GM18951 (cell line): Measurements from ENCODE around the gene ITGAD.

Experiments
- POLR2A ChIP-seq: IDR thresholded peaks from 4 replicates; pipeline ENCODE4 v1.6.1; 2011; ENCODE audit warnings: mild to moderate bottlenecking; ENCODE audit not compliant: insufficient read length, insufficient read depth; ENCODE audit errors: extremely low read depth
- in situ Hi-C: fragments of 300-500 bp; cut with MboI; formaldehyde crosslinking; loops from one replicate; pipeline ENCODE4 v1.12.0; 2022; ENCODE audit warnings: low sequenced_read_pairs, mixed read lengths, inconsistent platforms; ENCODE audit not compliant: unreplicated experiment

The ITGAD gene

GRCh38 chr16:31467858-31468257 is 74.7 kb downstream of the ITGAD start:
- in situ Hi-C loops, result loop anchor here (25.0 kb wide), 1 partner anchor 394 kb away; the partner anchor contains the start of gene ZNF267
- no peak for TF ChIP-seq POLR2A

GRCh38 chr16:31470615-31471014 is 77.5 kb downstream of the ITGAD start:
- no peak for TF ChIP-seq POLR2A
- in situ Hi-C loops, result loop anchor here (25.0 kb wide), 1 partner anchor 392 kb away; the partner anchor contains the start of gene ZNF267

GRCh38 chr16:31471241-31471874 is 78.2 kb downstream of the ITGAD start:
- no peak for TF ChIP-seq POLR2A
- in situ Hi-C loops, result loop anchor here (25.0 kb wide), 1 partner anchor 391 kb away; the partner anchor contains the start of gene ZNF267

- in situ Hi-C loops, result loop anchor here (25.0 kb wide), 1 partner anchor 390 kb away; the partner anchor contains the start of gene ZNF267
- no peak for TF ChIP-seq POLR2A
Measured at GRCh38 chr16:31471875-31472708, 79.0 kb downstream of the ITGAD start, which contains the start of gene TGFB1I1. Gene TGFB1I1 (plus strand): TSS chr16:31472152. CDS start chr16:31472189, 37 bp downstream.

GRCh38 chr16:31472709-31473203 is 79.6 kb downstream of the ITGAD start:
- no peak for TF ChIP-seq POLR2A

GRCh38 chr16:31473264-31473984 is 80.3 kb downstream of the ITGAD start:
- no peak for TF ChIP-seq POLR2A
- in situ Hi-C loops, result loop anchor here (25.0 kb wide), 1 partner anchor 389 kb away; the partner anchor contains the start of gene ZNF267

More at GRCh38 chr16:31472709-31473203, 79.6 kb downstream of the ITGAD start:
- in situ Hi-C loops, result loop anchor here (25.0 kb wide), 1 partner anchor 390 kb away; the partner anchor contains the start of gene ZNF267

GRCh38 chr16:31474173-31474714 is 81.1 kb downstream of the ITGAD start:
- no peak for TF ChIP-seq POLR2A
- in situ Hi-C loops, result loop anchor here (25.0 kb wide), 1 partner anchor 388 kb away; the partner anchor contains the start of gene ZNF267

- in situ Hi-C loops, result loop anchor here (25.0 kb wide), 1 partner anchor 387 kb away; the partner anchor contains the start of gene ZNF267
Measured at GRCh38 chr16:31474773-31475738, 81.9 kb downstream of the ITGAD start.

GRCh38 chr16:31475946-31476302 is 82.8 kb downstream of the ITGAD start:
- no peak for TF ChIP-seq POLR2A
- in situ Hi-C loops, result no loop called here

More at GRCh38 chr16:31474773-31475738, 81.9 kb downstream of the ITGAD start:
- no peak for TF ChIP-seq POLR2A
